ENCODE measurements around the gene SLC35B1.

SLC35B1 gene

DNA sequence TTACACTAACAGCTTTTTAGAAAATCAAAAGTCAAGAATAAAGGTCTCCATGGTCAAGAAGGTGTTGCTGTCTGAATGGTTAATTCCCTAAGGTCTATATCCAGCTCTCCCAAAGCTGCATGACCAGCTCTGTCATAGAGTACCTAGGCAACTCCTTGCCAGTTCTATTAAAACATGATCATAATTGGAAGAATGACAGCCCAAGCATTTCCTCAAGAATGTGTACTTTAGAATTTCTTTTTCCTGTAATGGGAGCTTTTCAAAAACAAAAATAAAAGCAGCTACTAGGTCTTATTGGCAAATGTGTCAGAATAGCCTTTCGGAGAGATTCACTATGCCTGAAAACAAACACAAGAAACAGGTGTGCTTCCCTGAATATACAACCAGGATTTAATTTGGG is 37.8 kb downstream of the SLC35B1 start:
- DNase-seq, result no peak

DNA sequence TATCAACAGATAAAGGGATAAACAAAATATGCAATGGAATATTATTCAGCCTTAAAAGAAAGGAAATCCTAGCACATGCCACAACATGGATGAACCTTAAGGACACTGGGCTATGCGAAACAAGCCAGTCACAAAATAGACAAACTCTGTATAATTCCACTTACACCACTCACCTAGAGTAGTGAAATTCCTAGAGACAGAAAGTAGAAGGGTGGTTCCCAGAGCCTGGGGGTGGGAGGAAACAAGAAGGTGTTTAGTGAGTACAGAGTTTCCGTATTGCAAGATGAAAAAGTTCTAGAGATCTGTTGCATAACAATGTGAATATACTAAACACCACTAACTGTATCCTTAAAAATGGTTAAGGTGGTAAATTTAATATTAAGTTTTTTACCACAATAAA is 39.9 kb downstream of the SLC35B1 start:
- DNase-seq, result no peak

DNA sequence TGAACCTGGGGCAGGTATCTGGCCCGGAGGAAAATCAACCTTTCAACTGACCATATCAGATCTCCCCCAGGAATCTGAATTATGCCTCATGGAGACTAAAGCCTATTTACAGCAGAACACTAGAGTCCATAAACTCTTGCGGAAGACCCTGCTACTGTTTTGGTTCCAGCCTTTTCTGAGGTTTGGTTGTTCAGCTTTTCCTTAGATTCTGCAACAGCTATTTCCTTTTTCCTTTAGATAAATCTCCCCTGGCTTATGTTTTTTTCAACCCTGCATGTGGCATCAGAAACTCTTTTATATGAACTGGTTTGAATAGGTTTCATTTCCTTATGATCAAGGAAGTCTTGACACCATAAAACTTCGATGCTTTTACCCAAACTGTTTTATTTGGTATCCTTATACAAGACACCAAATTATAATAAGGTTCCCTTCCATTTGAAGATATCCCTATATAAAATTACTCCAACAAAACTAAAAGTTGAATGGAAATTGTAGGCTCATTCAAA is 43.0 kb downstream of the SLC35B1 start:
- no peak for DNase-seq

GRCh38 chr17:49659661-49660382 is 47.9 kb downstream of the SLC35B1 start:
- no peak for DNase-seq

DNA sequence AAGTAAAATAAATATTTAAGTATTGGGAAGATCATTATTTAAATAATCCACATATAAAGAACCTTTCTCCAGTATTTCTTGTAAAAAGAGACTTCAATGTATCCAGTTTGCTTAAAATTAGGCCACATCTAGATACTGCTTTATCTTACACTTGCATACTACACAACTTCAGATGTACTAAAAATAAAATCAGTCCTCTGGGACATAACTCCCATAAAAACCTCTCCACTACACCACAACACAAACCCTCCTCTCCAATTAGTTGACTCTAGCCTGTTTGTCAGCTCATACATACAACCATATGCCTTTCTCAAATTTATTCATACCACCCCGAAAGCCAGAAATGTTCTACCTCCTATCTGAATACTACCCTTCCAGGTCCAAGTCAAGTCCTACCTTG is 51.5 kb downstream of the SLC35B1 start:
- no peak for DNase-seq
